Osteocyte (in vitro differentiated cells): Measurements from ENCODE around the gene CST9L. TPM values are rescaled to one million over a fixed set of nuclear protein-coding genes. Genes with fewer than 3 reads are reported as not detected.

ENCODE experiments used
- DNase-seq: peaks from one replicate; pipeline ENCODE4 v3.0.0; 2021; ENCODE audit warnings: mixed read lengths; ENCODE audit not compliant: unreplicated experiment; ENCODE audit errors: extremely low spot score
- H3K27ac Mint-ChIP-seq: one replicate; pipeline ENCODE4 v1.8.0; 2021; ENCODE audit warnings: mild to moderate bottlenecking, mixed read lengths; ENCODE audit not compliant: unreplicated experiment
- H3K27me3 Mint-ChIP-seq: one replicate; pipeline ENCODE4 v1.8.0; 2021; ENCODE audit warnings: mixed read lengths; ENCODE audit not compliant: unreplicated experiment
- H3K36me3 Mint-ChIP-seq: one replicate; pipeline ENCODE4 v1.8.0; 2021; ENCODE audit warnings: mixed read lengths; ENCODE audit not compliant: unreplicated experiment
- H3K4me1 Mint-ChIP-seq: one replicate; pipeline ENCODE4 v1.8.0; 2021; ENCODE audit warnings: mixed read lengths; ENCODE audit not compliant: unreplicated experiment
- H3K4me3 Mint-ChIP-seq: one replicate; pipeline ENCODE4 v1.8.0; 2021; ENCODE audit warnings: mild to moderate bottlenecking, moderate library complexity, mixed read lengths; ENCODE audit not compliant: unreplicated experiment
- H3K9me3 Mint-ChIP-seq: one replicate; pipeline ENCODE4 v1.8.0; 2021; ENCODE audit warnings: mixed read lengths; ENCODE audit not compliant: unreplicated experiment
- total RNA-seq: library from RNA; stranded (reverse); gene quantifications from 2 replicates; pipeline ENCODE4 v1.2.1, GENCODE V29; 2021
- TF ChIP-seq, protein P1 (sequence below): fragments of 200-600 bp; sonication (generic); IDR thresholded peaks from 2 replicates; pipeline ENCODE4 v1.5.0; 2021; ENCODE audit warnings: antibody characterized with exemption, mild to moderate bottlenecking, moderate library complexity

CST9L gene
- total RNA-seq, 1 donor from 2014 or later: not detected

DNA sequence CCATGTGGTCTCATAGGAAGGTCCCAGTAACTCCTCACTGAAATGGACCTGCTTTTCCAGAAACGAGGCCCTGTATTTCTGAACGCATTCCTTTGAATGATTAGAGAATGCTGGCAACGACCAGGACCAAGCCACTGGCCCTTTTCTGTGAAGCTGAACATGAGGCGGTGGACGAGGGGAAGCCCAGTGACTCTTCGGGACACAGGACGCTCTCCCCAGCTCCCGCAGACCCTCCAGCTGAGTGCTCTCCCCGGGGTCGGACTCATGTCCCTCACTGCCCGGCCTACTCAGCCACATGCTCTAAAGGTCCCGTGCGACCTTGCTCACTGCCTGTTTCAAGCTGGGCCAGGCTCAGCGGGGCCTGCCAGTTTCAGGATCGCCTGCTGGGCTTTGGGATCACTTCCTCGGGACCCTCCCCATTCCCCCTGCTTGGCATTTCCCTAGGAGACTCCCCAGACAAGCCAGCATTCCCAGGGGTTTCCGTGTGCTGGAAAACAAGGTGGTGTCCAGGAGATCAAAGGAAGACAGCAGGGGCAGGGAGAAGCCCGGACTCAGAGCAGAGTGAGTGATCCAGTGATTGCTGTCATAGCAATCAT lies 40.1 kb upstream of the CST9L start:
- Mint-ChIP-seq H3K36me3 (no peaks in the 10 kb centered on the region), H3K9me3 (no peaks in the 10 kb centered on the region), H3K27me3 (peaks cover 5% of the 10 kb centered on the region), H3K4me1 (peaks cover 24% of the 10 kb centered on the region), H3K4me3 (no peak overlapping the region), H3K27ac (no peak overlapping the region)
- TF ChIP-seq, protein P1, sequence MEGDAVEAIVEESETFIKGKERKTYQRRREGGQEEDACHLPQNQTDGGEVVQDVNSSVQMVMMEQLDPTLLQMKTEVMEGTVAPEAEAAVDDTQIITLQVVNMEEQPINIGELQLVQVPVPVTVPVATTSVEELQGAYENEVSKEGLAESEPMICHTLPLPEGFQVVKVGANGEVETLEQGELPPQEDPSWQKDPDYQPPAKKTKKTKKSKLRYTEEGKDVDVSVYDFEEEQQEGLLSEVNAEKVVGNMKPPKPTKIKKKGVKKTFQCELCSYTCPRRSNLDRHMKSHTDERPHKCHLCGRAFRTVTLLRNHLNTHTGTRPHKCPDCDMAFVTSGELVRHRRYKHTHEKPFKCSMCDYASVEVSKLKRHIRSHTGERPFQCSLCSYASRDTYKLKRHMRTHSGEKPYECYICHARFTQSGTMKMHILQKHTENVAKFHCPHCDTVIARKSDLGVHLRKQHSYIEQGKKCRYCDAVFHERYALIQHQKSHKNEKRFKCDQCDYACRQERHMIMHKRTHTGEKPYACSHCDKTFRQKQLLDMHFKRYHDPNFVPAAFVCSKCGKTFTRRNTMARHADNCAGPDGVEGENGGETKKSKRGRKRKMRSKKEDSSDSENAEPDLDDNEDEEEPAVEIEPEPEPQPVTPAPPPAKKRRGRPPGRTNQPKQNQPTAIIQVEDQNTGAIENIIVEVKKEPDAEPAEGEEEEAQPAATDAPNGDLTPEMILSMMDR: no peak
- DNase-seq: no peak

DNA sequence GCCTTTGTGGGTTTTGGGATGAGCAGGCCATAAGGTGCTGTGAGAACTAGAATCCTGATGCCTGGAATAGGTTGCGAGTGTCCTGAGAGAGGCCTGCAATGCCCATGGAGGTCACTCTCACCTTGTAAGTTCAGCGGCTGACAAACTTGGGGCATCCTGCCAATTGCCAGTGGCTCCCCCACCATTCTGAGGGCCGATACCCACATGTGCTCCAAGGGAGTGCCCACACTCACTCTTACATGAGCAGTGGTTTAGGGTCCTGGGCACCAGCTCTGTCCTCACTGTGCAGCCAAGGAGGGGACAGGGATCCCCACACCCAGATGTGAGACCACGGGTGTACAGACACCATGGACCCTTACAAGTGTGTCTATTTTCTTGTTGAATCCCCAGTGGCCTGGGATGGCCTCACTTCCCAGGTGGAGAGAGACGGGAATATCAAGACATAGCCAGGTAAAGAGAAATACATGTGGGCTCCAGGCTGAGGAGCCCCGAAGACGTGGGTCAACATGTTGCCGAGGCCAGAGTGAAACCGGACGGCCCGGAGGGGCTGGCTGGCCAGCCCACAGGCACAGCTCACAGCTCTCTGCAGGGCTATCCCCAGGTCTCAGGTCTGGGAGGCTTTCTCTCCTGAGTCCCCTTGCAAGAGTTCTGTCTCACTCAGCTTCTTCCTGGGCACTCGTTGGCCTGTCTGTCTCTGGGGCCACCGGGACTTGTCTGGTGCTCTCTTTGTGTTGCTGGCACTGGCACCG lies 39.4 kb upstream of the CST9L start:
- Mint-ChIP-seq H3K9me3 (no peaks in the 10 kb centered on the region), H3K36me3 (no peaks in the 10 kb centered on the region), H3K27ac (no peak overlapping the region), H3K27me3 (peaks cover 5% of the 10 kb centered on the region), H3K4me3 (no peak overlapping the region), H3K4me1 (peaks cover 24% of the 10 kb centered on the region)
- TF ChIP-seq, protein P1: no peak
- DNase-seq: no peak

DNA sequence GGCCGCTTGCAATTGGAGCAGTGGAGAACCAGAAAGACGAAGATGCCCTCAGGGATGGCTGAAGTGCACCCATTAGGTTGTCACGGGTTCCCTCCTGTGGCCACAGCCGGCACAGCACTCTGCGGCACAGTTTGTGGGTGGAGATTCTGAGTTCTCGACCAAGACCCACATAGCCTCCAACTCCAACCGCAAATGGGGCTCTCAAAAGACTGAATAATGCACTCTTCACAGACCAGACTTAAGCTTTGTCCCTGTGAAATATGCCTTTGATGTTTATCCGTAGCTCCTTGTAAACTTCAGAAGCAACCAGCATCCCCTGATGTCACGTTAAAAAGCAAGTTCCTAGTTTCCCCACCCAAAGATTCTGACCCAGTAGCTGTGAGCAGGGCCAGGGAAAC lies 38.4 kb upstream of the CST9L start:
- Mint-ChIP-seq H3K9me3 (no peaks in the 10 kb centered on the region), H3K27ac (no peak overlapping the region), H3K4me1 (peaks cover 33% of the 10 kb centered on the region), H3K36me3 (no peaks in the 10 kb centered on the region), H3K27me3 (peaks cover 5% of the 10 kb centered on the region), H3K4me3 (no peak overlapping the region)
- TF ChIP-seq, protein P1: peak; percentile 93
- DNase-seq: peak; percentile 93

DNA sequence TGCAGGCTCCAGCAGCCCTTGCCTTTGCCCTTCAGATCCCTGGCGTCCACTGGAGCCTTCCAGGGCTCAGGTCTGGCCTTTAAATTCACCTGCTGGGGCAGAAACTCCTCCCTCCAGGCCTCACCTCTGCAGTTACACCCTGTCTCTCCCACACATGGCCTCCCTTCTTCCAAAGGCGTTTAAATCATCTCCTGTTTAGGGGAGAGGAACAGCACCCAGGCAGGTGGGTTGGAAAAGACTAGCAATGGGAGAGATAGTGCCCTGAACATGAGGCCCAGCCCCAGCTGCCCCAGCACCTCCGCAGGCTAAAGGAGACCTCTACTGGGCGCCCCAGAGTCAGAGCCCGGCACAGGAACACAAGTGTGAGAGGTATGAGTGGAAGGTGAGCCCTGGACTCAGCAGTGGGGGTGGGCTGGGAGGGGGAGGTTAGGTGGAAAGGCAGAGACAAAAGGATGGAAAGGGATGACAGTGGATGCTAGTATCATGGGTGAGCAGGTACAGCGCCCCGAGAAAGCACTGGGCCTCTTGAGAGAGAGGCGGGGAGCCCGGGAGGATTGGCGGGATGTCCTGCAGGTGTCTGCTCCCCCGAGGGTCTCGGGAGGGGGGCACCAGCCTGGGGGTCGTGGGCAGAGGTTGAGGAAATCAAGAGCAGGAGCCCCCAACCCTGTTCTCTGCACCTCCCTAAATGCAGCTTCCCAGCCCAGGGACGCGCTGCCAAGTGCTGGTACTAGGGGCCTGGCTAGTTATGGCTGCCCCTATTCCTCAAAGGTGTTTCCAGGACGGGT lies 37.8 kb upstream of the CST9L start, which contains the start of gene CST9:
CST9 (minus strand) TSS at position 51 of the 785 bp plus-strand sequence. CDS start 53 bp downstream, outside the sequence.
- Mint-ChIP-seq H3K4me1 (peaks cover 33% of the 10 kb centered on the region), H3K9me3 (no peaks in the 10 kb centered on the region), H3K36me3 (no peaks in the 10 kb centered on the region), H3K4me3 (no peak within 1 kb of the TSS), H3K27ac (no peak within 1 kb of the TSS), H3K27me3 (peaks cover 5% of the 10 kb centered on the region)
- no peak for DNase-seq
- TF ChIP-seq, protein P1: no peak

DNA sequence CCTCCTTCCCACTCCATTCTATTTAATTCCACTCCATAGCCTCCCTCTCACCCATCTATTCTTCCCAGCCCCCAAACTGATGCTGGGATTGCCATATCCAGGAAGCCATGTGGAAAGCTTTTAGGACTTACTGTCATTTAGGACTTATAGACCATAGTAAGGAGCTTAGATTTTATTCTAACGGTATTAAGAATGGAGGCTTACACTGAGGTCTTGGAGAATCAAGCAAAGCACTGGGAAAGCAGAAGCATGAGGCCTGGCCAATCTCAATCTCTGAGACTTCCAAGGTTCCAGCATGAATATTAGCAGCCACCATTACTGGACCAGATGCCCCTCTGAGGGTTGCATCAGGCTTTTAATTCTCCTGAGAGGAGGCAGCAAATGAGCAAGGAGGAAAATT lies 36.0 kb upstream of the CST9L start:
- DNase-seq: no peak
- Mint-ChIP-seq H3K36me3 (no peaks in the 10 kb centered on the region), H3K27me3 (peaks cover 14% of the 10 kb centered on the region), H3K4me3 (no peak overlapping the region), H3K9me3 (no peaks in the 10 kb centered on the region), H3K27ac (no peak overlapping the region), H3K4me1 (peaks cover 26% of the 10 kb centered on the region)
- TF ChIP-seq, protein P1: no peak
